Spleen (tissue), 7 donors: ENCODE measurements around the gene HOXC11.

Experiments used
- POLR2A ChIP-seq, 3 donors: fragments of 450-650 bp; IDR thresholded peaks; one replicate each; pipeline ENCODE4 v1.5.1; 2017; ENCODE audit warnings: antibody characterized with exemption in 3 of 3, mild to moderate bottlenecking in 1 of 3
- TF ChIP-seq, protein P1 (sequence below), 11 experiments: fragments of 200-600 bp in 7 of 11; fragments of 450-650 bp in 4 of 11; sonication (generic) in 4 of 11; IDR thresholded peaks in 8 of 11; conservative IDR thresholded peaks in 3 of 11; 1 replicate in 7 of 11; 2 replicates in 4 of 11; pipeline versions ENCODE4 v1.4.0 to v1.8.0; 2016 to 2021; ENCODE audit warnings: antibody characterized with exemption in 11 of 11, inconsistent platforms in 4 of 11, mild to moderate bottlenecking in 1 of 11
- donor health status: DM: no; HTN: no; CAD: no; lungs with moderate emphysema.
- donor health status: DM: no; HTN: no; CAD: no.
- donor health status: DM: no; HTN: no; CAD: no.

GRCh38 chr12:53991077-53991460 is 18.1 kb downstream of the HOXC11 start:
- TF ChIP-seq, protein P1, sequence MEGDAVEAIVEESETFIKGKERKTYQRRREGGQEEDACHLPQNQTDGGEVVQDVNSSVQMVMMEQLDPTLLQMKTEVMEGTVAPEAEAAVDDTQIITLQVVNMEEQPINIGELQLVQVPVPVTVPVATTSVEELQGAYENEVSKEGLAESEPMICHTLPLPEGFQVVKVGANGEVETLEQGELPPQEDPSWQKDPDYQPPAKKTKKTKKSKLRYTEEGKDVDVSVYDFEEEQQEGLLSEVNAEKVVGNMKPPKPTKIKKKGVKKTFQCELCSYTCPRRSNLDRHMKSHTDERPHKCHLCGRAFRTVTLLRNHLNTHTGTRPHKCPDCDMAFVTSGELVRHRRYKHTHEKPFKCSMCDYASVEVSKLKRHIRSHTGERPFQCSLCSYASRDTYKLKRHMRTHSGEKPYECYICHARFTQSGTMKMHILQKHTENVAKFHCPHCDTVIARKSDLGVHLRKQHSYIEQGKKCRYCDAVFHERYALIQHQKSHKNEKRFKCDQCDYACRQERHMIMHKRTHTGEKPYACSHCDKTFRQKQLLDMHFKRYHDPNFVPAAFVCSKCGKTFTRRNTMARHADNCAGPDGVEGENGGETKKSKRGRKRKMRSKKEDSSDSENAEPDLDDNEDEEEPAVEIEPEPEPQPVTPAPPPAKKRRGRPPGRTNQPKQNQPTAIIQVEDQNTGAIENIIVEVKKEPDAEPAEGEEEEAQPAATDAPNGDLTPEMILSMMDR (IDR thresholded peaks at IDR 0.05 in 8 of 11, conservative IDR thresholded peaks at IDR 0.05 in 3 of 11): no peak
- TF ChIP-seq POLR2A (IDR thresholded peaks at IDR 0.05): no peak
